GM21825 (cell line): Measurements from ENCODE around the gene SBSN.

Source experiments
- ATAC-seq: cut with Tn5 transposase; IDR thresholded peaks from one replicate; pipeline ENCODE4 v1.9.1; 2021; ENCODE audit warnings: mild to moderate bottlenecking, moderate library complexity; ENCODE audit not compliant: unreplicated experiment

Gene SBSN

DNA sequence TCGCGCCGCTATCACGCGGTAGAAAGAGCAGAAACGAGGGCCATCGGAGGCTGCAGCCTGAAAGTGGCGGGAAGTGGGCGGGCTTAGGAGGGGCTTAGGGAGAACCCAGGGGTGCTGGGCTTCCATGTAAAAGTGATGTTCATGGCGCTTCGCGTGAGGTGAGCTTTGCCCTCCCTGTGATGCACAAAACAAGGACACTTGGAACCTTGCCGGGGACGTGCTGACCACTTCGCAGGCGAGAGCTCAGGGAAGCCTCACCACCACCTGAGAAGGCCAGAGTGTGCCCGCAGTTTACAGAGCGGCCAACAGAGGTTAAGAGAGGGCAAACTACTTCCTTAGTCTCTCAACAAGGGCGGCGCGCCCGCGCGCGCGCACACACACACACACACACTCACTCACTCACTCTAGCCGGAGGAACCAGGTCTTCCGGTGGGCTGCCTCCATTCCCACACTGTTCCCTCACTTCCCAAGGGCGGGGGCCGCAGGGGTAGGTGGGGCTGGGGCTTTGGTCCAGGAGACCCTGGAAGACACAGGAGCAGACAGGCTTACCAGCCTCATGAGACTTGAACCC is 5.8 kb upstream of the SBSN start:
- no peak for ATAC-seq

DNA sequence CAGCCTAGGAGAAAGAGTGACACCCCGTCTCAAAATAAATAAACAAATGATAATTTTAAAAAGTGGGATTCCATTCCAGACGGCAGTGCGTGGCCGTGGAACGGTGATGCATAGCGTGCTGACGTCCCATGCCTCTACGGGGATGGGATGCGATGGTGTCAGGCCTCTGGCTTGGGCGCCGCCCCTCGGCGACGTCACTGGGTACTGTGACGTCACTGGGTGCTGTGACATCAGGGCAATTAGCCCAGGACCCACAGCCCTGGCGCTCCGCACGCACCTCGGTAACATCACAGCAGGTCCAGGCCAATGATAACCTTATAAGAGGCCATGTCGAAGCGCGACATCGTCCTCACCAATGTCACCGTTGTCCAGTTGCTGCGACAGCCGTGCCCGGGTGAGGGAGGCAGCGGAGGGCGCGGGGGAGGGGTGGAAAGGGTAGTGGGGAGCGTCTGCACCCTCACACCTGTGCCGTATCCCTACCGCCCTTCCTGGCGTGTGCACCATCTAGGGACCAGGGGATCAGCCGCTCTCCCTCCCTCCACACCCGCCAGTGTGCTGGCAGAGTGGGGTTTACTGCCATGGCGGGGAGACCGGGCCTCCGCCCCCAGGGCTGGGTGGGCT is 5.2 kb upstream of the SBSN start, which contains the start of gene GAPDHS:
Gene GAPDHS (plus strand): TSS at position 256 of the 621 bp plus-strand sequence. CDS start 72 bp downstream, at position 328.
- ATAC-seq = no peak

DNA sequence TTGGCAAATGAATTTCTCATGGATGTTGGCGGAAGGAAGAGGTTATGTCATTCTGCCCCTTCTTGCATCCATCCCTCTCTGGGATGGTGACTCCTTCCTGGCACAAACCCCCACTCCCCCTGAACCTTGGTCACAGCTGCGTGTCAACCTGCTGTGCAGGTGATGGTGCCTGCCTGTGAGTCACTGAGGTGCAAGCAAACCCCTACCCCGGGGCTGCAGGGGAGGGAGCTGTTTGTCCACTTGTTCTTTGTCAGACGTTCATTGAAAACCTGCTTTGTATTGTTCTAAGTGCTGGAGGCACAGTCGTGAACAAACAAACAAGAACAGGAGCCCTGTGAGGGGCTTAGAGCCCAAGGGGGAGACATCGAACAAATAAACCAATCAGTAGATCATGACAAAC is 3.2 kb upstream of the SBSN start:
- no peak for ATAC-seq

DNA sequence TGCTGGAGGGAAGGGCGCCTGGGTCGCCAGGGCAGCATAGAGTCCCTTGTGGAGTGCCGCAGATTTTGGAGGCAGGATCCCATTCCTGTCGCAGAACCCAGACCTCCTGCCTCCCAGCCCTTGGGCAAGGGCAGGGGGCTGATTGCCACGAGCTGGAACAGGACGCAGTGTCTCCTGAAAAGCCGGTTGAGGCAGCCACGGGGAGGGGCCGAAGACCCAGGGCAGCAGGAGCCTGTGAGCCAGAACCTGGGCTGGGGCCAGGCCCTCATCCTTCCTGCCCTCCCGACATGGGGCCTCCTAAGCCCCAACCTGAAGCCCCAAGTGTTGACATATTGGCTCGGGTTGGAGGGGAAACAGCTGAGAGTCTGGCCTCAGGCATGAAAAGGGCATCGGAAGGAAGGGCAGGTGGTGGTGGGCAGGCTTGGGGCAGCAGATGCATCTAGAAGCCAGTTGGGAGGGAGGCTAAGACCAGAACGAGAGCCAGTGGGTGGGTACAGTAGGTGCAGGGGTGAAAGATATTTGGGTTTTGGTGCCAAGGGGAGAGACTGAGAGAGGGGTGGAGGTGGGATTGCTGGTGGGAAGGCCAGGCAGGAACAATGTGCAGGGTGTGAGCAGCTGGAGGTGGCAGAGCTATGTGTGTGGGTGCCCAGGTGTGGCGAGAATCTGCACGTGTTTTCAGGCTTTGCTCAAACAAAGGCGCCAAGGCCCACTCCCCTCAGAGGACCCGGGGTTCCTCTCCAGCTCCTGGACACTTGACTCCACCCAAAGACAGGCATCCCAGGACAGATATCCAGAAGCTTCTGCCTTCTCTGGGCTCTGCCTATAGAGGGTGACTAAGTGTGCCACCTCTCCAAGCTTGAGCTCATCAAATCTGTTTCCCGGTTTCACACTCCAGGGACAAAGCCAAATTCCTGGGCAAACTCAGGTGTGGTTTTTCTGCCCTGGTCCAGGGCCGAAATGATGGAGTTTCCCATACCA is 1.4 kb upstream of the SBSN start:
- no peak for ATAC-seq

DNA sequence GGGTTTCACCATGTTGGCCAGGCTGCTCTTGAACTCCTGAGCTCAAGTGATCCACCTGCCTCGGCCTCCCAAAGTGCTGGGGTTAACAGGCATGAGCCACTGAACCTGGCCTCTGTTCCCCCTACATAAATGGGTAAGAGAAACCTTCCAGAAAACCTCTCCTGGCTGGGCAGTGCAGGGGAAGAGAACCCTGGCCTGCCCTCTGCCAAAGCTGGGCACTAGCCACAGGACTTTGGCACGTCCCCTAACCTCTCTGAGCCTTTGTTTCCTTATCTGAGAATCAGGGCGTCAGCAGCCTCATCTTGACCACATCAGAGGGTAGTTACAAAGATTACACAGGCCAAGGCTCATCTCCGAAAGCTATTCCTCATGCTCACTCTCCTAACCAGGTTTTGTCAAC is 2.2 kb downstream of the SBSN start:
- no peak for ATAC-seq

DNA sequence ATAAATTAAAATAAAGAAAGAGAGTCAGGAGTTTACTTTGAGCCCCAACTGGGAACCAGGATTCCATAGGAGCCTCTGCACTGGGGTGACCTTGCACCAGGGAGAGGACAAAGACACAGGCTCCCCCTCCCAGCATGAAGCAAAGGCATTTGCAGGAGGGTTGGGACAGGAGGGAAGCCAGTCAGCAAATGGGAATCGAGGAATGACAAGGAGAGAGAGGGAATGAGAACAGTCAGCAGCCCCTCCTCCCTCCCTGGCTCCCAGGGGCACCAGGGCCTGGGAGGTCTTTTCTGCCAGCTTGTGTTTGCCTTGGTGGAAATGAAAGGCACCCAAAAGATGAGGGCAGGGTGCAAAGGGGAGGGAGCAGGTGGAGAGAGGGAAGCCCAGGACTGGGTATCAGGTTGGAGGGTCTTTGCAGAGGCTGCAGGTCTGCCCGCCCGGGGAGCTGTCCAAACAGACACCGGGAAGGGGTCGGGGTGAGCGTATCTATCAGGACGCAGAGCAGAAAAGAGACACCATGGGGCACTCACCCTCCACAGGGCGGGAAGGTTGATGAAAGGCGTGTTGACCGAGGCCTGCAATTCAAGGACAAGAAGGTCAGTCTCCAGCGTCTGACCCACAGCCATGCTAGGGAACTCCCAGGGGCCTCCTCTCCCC is 3.8 kb downstream of the SBSN start:
- ATAC-seq = no peak

DNA sequence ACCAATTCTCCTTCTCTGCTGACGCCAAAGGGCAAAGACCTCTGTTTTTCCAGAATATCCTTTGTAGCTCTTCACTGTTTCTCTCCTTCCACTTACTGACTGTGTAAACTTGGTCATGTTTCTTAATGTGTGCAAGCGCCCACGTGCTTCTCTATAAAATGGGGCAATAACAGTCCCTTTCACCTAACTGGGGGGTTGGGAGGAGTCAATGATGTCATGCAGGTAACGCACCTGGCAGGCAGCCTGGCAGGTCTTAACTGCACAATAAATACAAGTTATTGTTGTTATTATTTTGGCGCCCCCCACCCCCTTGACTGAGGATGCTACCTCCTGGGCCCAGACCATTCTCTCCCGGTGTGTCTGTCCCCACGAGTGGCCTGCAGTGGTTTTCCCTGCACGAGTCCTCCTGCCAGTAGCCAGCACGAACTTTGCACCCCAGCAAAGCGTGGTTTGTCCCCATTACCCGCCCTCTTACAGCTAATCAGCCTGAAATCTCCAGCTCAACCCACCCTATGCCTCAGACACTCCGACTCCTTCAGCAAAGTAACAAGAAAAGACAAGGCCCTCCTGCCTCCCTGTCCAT is 5.3 kb downstream of the SBSN start:
- no peak for ATAC-seq

DNA sequence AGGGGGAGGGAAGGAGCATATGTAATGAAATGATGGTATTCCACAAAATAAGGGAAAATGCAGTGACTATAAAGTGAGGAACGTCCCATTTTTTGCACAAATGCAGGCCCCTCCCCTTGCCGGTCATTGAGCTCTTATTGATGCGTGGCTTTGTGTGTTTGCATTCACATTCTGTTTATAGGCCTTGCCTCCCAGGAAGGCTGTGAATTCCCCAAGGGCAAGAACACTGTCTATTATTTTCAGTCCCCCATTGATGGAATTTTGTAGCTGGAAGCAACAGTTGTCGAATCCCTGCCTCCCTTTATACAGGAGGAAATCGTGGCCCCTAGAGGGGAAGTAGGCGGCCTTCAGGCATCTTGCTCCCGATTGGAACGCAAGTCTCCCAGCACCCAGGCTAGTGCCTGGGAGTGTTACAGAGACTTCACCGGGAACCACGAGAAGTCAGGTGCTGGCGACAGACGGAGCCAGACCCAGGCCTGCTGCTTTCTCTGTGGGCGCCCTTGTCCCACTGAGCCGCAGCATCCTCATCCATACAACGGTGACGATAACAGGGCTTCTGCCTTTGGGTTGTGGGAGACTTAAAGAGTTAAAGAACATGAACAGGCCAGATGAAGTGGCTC is 6.9 kb downstream of the SBSN start:
- no peak for ATAC-seq

DNA sequence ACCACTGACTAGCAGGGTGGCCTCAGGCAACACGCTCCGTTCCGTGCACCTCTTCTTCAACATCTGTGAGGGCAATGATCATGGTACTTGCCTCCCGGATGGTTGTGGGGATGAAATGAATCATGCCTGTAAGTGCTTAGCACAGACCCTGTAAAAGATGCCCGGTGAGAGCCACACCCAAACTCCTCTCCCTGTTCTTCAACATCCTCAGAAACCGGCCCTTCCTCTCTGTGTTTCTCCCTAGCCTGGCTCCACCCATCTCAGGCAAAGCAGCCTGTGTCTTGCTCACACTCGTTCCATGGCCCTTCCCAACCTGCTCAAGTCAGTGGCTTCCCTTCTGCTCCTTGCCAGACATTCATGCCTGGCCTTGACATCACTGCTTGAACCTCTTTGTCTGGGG is 8.8 kb downstream of the SBSN start:
- no peak for ATAC-seq

DNA sequence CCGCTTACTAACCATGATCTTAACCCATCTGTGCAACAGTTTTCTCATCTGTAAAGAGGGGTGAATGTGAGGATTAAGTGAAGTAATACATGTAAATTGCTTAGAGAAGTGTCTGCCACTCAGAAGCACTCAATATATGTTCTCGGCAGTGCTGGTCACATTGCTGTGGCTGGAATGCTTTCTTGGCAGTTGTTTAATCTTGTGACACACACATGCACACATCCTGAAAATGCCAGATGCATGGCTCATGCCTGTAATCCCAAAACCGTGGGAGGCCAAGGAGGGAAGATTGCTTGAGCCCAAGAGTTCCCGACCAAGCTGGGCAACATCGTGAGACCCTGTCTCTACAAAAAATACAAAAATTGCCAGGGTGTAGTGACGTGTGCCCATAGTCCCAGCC is 9.8 kb downstream of the SBSN start:
- no peak for ATAC-seq

DNA sequence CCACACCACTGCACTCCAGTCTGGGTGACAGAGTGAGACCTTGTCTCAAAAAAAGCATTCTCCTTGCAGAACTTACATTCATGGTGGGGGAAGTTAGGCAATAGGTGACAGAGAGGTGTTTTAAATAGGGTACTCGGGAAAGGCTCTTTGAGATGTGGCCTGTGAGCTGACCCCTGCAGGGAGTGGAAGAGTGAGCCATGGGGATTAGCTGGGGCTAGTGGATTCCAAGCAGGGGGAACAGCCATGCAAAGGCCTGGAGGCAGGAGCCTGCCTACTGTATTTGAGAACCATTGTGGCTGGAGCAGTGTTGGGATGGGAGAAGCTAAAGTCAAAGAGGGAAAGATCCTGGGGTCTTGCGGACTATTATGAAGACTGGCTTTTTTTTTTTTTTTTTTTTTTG is 10.8 kb downstream of the SBSN start:
- no peak for ATAC-seq

DNA sequence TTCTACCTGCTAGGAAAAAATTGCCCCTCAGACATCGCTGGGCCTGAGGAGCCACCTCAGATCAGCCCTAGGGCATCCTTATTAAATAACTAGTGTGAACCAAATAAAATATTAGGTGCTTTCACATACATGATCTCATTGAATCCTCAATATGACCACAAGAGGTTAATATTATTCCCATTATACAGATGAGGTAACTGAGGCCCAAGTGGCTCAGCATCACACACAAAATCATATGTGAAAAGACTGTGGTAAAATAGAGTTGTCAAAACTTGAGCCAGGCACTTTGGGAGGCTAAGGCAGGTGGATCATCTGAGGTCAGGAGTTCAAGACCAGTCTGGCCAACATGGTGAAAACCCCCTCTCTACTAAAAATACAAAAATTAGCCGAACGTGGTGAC is 11.8 kb downstream of the SBSN start:
- ATAC-seq = no peak

DNA sequence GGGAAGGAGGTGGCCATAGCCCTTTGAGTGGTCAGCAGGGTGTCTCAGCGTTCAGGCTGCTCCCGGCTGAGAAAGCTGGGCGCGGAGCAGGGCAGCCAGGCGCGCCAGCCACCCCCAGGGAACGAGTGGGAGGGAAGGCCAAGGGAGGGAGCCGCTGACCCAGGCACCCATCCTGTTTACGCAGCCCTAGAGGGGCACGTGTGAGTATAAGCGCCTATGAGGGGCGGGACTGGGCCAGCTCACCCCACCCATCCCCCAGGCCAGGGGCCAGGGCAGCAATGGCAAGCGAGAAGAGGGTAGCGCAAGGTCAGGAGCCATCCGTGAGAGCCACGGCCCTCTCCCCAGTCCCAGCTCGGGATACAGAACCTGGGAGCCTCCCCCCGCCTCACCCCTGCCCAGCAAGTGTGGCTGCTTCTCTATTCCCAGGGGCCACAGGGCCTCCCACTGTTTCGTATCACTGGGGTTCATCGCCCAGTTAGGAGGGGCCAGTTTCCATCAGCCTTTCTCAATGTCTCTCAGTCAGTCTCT is 13.8 kb downstream of the SBSN start:
- no peak for ATAC-seq

DNA sequence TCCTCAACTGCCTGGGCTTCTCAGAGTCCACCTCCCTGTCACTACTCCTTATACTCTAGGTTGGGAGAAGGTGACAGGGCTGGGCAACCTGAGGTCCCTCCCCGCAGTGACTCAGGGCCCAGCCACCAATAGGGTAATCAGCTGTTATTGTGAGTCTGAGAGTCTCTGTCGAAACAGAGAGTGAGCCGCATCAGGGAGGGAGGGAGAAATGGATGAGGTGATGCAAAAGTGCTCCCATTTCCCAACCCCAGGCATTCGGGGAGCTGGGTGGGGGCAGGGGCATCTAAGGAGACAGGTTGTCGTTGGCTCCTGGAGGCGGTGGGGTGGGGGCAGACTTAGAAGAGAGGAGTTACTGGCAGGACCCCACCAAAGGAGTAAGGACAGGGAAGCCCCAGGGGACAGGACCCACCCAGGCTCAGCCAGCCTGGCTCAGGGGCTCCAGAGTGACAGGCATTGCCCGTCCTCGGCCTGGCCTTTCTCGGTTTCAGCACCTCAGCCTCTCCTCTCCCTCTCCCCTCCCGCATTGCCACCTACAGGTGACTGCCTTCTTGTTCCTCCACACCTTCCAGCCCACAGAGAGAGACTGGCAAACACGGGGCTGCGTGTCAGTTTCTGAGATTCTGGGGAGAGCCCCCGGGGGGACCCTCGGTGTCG is 14.4 kb downstream of the SBSN start, which contains the start of gene DMKN:
Gene DMKN (minus strand): TSS at position 22 of the 654 bp plus-strand sequence. CDS start 174 bp downstream, outside the sequence.
- ATAC-seq = no peak

DNA sequence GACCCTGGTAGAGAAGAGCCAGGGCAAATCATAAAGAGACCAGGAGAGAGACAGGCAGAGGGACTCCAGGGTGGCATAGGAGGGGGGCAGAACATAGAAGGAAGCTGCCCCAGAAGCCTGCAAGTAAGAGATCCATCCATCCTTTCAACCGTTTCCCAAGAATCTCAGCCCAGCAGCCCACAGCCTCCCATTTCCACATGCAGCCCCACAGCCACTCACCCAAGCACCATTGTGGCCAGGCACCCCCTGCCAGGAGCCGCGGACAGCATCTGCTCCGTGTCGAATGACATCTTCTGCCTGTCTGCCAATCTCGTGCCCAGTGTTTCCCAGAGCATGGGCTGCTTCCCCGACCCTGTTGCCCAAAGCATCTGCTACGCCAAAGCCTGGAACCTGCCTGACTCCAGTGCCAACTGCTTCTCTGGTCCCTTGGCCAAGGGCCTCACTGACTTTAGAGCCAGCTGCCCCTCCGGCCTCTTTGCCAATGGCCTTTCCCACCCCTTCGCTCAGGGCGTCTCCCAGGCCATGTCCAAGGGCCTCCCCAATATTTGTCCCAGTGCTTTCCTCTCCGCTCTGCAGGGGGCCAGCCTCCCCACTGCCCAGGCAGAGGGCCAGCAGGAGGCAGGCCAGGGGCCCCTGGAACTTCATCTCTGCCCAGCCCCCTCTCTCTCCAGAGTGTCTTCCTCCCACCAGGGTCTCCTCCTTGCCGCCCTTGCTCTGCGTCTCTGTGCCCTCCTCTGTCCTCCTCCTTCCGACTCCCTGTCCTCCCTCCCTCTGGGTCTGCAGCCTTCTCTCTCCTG is 15.1 kb downstream of the SBSN start:
- ATAC-seq = no peak

DNA sequence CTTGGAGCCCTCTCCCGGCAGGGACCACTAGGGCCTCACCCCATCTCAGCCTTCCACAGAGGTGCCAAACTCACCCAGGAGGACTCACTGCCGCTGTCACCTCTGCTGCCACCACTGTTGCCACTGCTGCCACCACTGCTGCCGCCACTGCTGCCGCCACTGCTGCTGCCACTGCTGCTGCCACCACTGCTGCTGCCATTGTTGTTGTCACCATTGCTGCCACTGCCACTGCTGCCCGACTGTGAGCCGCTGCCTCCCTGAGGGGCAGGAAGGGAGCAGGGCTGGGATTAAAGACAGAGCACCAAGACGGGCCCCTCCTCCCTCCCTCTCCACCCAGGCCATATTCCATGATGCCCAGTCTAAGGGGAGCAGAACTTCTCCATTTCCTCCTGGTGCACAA is 16.8 kb downstream of the SBSN start:
- ATAC-seq = no peak

DNA sequence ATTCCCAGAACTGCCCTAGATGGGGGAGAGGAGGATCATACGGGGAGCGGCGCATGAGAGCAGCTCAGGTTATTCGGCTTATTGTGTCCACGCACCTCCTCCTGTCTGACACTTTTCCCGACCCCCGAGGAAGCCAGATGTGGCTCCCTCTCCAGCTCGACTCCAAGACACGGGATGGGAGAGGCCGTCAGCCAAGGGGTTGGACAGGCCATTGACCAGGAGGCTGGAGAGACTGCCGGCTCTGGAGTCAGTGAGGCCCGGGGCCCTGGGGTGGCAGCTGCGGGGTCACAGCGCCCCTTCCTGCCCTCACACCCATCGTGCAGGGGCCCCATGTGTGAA is 17.5 kb downstream of the SBSN start:
- no peak for ATAC-seq

DNA sequence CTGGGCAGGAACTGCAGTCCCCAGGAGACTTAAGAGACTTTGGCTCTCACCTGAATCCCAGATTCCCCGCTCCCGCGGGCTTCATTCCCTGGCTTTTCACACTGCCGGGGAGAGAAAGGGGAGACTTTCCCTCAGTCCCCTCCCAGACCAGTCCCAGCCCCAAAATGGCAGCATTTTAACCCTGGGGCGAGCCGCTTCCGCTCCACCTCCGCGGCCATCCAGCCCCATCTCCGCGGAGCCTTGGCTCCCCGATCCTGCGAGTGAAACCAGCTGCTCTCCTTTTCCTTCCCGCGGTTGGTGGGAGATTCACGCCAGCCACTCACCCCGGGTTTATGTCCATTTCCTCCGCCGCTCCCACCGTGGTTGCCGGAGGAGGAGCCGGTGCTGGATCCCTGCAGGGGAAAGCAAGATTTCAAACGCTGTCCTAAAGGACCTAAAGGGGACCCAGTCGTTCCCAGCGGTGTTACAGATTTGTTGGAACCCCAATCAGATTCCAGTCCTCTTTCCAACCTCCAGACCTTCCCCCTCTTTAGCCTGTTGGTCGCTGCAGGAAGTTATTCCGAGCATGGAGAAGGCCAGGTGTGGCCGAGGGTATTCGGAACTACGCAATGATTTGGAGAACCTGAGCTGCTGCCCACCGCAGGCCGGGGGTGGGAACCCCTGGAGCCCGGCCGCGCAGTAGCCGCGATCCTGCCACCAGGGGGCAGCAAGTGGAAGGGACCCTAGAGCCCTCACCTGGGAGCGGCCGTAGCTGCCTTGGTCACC is 18.1 kb downstream of the SBSN start:
- ATAC-seq = peak; percentile 46
